ENCODE results near the gene IL31RA.
"Not testable (repeated sequence)": the region's sequence is repeated elsewhere in the genome, so short reads cannot be mapped to it uniquely, and the experiment has no call there.

Gene IL31RA

GRCh38 chr5:55933377-55934114 lies 82.4 kb downstream of the IL31RA start:
- Histone ChIP-seq H3K4me3 (ENCODE audit: low read depth in 1 of 2, low read length in 1 of 2) (no peak overlapping the region), H3K27me3 (peaks cover 19% of the 10 kb centered on the region), H3K4me1 (ENCODE audit: control insufficient read depth in 1 of 2, insufficient read depth in 1 of 2, low read depth in 1 of 2, low read length in 1 of 2) (no peaks in the 10 kb centered on the region), H3K27ac (no peak overlapping the region), H3K36me3 (no peaks in the 10 kb centered on the region), H3K9me3 (no peaks in the 10 kb centered on the region)
- TF ChIP-seq, protein P1, sequence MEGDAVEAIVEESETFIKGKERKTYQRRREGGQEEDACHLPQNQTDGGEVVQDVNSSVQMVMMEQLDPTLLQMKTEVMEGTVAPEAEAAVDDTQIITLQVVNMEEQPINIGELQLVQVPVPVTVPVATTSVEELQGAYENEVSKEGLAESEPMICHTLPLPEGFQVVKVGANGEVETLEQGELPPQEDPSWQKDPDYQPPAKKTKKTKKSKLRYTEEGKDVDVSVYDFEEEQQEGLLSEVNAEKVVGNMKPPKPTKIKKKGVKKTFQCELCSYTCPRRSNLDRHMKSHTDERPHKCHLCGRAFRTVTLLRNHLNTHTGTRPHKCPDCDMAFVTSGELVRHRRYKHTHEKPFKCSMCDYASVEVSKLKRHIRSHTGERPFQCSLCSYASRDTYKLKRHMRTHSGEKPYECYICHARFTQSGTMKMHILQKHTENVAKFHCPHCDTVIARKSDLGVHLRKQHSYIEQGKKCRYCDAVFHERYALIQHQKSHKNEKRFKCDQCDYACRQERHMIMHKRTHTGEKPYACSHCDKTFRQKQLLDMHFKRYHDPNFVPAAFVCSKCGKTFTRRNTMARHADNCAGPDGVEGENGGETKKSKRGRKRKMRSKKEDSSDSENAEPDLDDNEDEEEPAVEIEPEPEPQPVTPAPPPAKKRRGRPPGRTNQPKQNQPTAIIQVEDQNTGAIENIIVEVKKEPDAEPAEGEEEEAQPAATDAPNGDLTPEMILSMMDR (IDR thresholded peaks at IDR 0.05) = no peak

DNA sequence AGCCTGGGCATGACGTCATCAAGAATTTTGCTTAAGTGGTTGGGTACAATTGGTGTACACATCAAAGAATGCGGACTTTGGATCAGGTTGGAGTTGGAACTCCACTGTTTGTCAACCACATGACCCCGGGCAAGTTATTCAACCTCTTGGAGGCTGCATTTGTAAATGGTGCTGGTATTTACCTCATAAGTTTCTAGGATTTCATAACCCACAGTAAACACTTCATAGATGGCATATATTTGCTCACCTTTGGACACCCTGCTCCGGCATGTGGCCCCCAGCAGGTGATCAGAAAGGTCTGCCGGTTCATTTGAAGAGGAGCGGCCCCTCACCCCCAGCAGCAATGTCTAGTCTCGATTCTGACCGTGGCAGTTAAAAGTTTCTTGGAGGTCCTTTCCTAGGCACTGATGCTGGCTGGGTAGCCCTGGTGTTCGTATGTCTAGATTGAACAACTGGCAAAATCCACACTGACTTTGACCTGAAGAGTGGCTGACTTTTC lies 83.0 kb downstream of the IL31RA start:
- peaks cover 19% of the 10 kb centered on the region for H3K27me3 ChIP-seq
- no peak overlapping the region for H3K4me3 ChIP-seq (ENCODE audit: low read depth in 1 of 2, low read length in 1 of 2)
- H3K4me1 ChIP-seq (ENCODE audit: control insufficient read depth in 1 of 2, insufficient read depth in 1 of 2, low read depth in 1 of 2, low read length in 1 of 2) = no peaks in the 10 kb centered on the region
- H3K9me3 ChIP-seq = no peaks in the 10 kb centered on the region
- TF ChIP-seq, protein P1 (IDR thresholded peaks at IDR 0.05) = no peak
- H3K36me3 ChIP-seq = no peaks in the 10 kb centered on the region
- H3K27ac ChIP-seq = no peak overlapping the region

- Histone ChIP-seq H3K36me3 (no peaks in the 10 kb centered on the region), H3K9me3 (no peaks in the 10 kb centered on the region), H3K4me1 (ENCODE audit: control insufficient read depth in 1 of 2, insufficient read depth in 1 of 2, low read depth in 1 of 2, low read length in 1 of 2) (no peaks in the 10 kb centered on the region), H3K27me3 (peaks cover 19% of the 10 kb centered on the region), H3K4me3 (ENCODE audit: low read depth in 1 of 2, low read length in 1 of 2) (no peak overlapping the region), H3K27ac (no peak overlapping the region)
- TF ChIP-seq, protein P1 (IDR thresholded peaks at IDR 0.05) = no peak
Measured at GRCh38 chr5:55934720-55935119, 83.6 kb downstream of the IL31RA start.

DNA sequence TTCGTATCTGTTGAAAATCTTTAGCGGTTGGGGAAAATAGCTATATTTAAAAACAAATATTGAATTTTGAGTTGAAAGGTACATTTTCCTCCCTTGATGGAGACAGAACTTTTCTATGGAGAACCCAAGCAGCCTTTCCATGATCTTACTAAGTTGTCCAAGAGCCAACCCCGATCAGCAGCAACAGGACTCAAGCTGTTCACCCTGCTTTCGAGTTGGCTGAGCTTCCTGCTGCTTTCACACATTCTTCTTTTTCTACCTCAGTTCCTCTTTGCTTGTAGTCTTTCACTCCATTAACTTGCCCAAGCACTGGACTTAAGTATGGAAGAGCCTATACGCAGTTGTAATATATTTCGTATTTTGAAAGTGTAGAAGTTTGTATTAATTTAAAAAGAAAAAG lies 84.2 kb downstream of the IL31RA start:
- Histone ChIP-seq H3K36me3 (no peaks in the 10 kb centered on the region), H3K27me3 (peaks cover 19% of the 10 kb centered on the region), H3K9me3 (no peaks in the 10 kb centered on the region), H3K4me3 (ENCODE audit: low read depth in 1 of 2, low read length in 1 of 2) (no peak overlapping the region), H3K27ac (no peak overlapping the region), H3K4me1 (ENCODE audit: control insufficient read depth in 1 of 2, insufficient read depth in 1 of 2, low read depth in 1 of 2, low read length in 1 of 2) (no peaks in the 10 kb centered on the region)
- TF ChIP-seq, protein P1 (IDR thresholded peaks at IDR 0.05) = no peak

DNA sequence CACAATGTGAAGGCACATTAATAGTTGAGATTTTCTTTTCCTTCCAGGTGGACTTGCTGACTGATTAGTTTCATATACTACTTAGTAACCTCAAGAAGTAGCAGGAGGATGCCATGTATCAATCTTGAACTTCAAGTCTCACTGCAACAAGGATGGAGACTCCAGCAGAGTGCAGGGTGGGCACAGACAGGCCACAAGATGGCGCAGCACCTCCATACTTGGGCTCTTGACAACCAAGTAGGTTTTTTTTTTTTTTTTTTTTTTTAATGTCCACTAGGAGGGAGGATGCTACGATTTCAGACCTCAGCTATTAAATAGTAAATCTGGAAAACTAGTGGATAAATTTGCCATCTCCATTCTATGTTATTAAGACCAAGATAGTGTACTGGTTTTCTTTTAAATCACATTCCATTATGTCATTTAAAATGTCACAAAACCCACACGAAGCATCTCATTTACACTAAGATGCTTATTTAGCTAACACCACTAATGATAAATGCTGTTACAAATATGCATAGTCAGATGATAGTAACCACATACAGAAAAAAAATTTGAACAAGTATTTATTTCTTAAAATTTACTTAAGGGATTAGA lies 85.0 kb downstream of the IL31RA start:
- TF ChIP-seq, protein P1 (IDR thresholded peaks at IDR 0.05) = peak; percentile 52
- no peak overlapping the region for H3K4me3 ChIP-seq (ENCODE audit: low read depth in 1 of 2, low read length in 1 of 2)
- peaks cover 14% of the 10 kb centered on the region for H3K27me3 ChIP-seq
- no peak overlapping the region for H3K27ac ChIP-seq
- H3K4me1 ChIP-seq (ENCODE audit: control insufficient read depth in 1 of 2, insufficient read depth in 1 of 2, low read depth in 1 of 2, low read length in 1 of 2) = no peaks in the 10 kb centered on the region
- no peaks in the 10 kb centered on the region for H3K36me3 ChIP-seq
- H3K9me3 ChIP-seq = no peaks in the 10 kb centered on the region

DNA sequence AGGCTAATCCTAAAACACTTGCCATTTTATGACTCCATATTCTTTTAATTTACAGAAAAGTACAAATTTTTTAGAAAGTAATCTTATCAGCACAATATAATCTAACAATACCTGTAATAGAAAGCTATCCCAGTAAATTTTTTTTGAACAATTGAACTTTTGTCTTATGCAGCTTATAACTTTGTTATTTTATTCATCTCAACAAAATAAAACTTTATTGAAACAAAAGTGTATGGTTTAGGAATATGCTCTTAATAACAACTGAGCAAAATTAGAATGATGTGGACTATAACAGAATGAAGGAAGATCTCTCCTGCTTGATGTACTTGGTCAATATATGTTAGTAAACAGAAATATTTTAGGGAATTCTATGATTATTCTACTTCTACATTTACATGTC lies 86.4 kb downstream of the IL31RA start:
- H3K4me3 ChIP-seq (ENCODE audit: low read depth in 1 of 2, low read length in 1 of 2); H3K4me1 ChIP-seq (ENCODE audit: control insufficient read depth in 1 of 2, insufficient read depth in 1 of 2, low read depth in 1 of 2, low read length in 1 of 2); H3K27me3 ChIP-seq; H3K9me3 ChIP-seq; H3K27ac ChIP-seq; H3K36me3 ChIP-seq: not testable (repeated sequence)

DNA sequence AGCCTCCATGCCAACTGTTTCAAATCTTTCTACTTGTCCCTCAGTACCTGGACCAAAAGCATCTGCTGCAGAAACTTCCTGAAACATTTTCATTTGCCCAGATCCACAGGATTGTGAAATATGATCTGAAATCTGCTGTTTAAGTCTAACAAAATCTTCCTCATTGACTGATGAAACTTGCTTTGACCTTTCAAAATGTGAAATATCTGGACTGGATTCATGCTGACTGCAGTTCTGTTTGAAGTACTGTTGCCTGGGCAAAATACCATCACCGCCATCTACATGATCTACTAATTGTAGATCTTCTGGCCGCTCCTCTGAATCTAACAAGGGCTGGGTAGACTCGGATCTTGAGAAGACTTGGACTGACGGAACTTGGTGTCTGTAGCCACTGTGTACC lies 90.0 kb downstream of the IL31RA start:
- H3K4me1 ChIP-seq (ENCODE audit: control insufficient read depth in 1 of 2, insufficient read depth in 1 of 2, low read depth in 1 of 2, low read length in 1 of 2); H3K4me3 ChIP-seq (ENCODE audit: low read depth in 1 of 2, low read length in 1 of 2); H3K36me3 ChIP-seq; H3K9me3 ChIP-seq; H3K27me3 ChIP-seq; H3K27ac ChIP-seq: not testable (repeated sequence)
